ENCODE measurements around the gene TCOF1.

Gene TCOF1

GRCh38 chr5:150392680-150393079, 35.2 kb downstream of the TCOF1 start:
- DNase-seq (ENCODE audit: low read depth): no peak

- DNase-seq (ENCODE audit: low read depth): no peak
Measured at GRCh38 chr5:150393096-150393645, 35.7 kb downstream of the TCOF1 start.

- DNase-seq (ENCODE audit: low read depth): no peak
Measured at GRCh38 chr5:150394131-150394530, 36.6 kb downstream of the TCOF1 start.

GRCh38 chr5:150394912-150395687, 37.6 kb downstream of the TCOF1 start:
- no peak for DNase-seq (ENCODE audit: low read depth)

- DNase-seq (ENCODE audit: low read depth): no peak
Measured at GRCh38 chr5:150395688-150395975, 38.1 kb downstream of the TCOF1 start.

GRCh38 chr5:150396267-150396666, 38.8 kb downstream of the TCOF1 start:
- DNase-seq (ENCODE audit: low read depth): no peak

GRCh38 chr5:150397146-150397781, 39.8 kb downstream of the TCOF1 start:
- no peak for DNase-seq (ENCODE audit: low read depth)

DNA sequence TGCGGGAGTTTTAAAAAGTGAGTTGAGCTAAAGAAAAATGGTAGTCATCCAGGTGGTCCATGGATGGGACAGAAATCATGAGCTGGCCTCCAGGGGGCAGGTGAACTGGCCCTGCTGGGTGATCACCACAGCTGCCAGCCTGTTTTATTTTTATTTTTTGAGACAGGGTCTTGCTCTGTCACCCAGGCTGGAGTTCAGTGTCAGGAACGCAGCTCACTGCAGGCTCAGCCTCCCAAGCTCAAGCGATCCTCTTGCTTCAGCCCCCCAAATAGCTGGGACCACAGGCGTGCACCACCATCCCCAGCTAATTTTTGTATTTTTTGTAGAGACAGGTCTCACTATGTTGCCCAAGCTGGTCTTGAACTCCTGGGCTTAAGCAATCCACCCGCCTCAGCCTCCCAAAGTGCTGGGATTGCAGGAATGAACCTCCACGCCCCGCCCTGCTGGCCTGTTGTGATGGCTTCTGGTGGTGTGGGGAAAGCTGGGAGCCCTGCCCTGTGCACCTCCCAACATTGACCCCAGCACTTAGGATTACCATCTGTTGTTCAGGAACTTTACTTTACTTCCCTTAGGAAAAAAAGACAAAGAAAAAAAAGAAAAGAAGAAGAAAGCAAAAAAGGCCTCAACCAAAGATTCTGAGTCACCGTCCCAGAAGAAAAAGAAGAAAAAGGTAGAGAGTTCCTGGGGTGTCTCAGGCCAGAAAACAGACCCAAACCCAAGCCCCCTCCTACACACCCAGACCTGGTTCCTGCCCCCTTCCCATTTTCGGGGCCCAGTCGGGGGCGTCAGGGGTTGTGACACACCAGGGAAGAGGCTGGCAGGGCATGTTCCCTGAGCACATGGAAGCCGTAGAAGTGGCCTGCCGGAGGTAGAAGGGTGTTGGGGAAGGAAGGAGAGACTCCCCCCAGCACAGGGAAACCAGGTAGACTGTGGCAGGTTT, 40.6 kb downstream of the TCOF1 start:
- no peak for DNase-seq (ENCODE audit: low read depth)

- DNase-seq (ENCODE audit: low read depth): no peak
Measured at GRCh38 chr5:150398722-150399523, 41.4 kb downstream of the TCOF1 start.

- no peak for DNase-seq (ENCODE audit: low read depth)
Measured at GRCh38 chr5:150399524-150400211, 42.2 kb downstream of the TCOF1 start.

DNA sequence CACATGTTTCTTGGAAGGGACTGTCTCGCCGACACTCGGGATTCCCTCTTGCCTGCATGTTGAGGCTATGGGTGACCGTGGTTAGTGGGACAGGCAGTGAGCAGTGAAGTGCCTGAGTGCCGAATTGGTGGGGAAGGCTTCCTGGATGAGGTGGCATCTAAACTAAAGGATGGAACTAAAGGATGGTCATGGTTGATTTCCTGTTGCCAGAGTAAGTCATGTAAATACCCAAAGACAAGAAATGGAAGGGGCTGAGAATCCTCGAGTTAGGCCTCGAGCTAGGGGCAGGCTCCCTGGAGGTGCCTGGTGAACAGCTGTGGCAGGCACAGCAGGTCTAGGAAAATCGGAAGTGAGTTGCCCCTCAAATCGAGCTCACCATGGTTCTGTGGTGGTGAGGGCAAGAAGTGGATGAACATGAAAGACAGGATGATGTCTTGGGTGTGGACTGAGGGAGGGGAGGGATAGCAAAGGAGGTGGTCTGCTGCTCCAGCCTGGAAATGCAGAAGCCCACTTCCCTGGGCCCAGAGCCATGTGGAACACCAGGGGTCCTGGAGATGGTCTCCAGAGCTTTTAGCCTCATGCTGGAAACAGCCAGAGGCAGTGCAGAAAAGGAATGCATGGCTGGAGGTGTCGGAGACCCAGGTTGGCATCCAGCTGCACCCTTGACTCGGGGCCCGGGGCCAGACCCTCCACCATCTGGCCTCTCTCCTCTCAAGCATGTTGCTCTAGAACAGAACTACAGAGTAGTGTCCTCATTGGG, 43.0 kb downstream of the TCOF1 start:
- no peak for DNase-seq (ENCODE audit: low read depth)

DNA sequence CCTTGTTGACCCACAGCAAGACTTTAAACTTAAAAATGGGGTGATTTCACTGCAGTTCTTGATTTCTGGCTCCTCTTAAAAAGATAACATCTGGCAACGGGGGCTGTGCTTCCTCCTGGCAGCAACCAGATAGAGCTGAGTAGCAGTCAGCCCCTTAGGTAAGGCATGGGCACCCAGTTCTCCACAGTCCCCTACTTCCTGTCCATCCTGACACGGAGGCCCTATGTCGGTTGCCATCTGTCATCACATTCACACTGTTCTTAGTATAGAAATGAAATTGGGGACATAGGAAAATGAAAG, 43.5 kb downstream of the TCOF1 start:
- DNase-seq (ENCODE audit: low read depth): no peak

DNA sequence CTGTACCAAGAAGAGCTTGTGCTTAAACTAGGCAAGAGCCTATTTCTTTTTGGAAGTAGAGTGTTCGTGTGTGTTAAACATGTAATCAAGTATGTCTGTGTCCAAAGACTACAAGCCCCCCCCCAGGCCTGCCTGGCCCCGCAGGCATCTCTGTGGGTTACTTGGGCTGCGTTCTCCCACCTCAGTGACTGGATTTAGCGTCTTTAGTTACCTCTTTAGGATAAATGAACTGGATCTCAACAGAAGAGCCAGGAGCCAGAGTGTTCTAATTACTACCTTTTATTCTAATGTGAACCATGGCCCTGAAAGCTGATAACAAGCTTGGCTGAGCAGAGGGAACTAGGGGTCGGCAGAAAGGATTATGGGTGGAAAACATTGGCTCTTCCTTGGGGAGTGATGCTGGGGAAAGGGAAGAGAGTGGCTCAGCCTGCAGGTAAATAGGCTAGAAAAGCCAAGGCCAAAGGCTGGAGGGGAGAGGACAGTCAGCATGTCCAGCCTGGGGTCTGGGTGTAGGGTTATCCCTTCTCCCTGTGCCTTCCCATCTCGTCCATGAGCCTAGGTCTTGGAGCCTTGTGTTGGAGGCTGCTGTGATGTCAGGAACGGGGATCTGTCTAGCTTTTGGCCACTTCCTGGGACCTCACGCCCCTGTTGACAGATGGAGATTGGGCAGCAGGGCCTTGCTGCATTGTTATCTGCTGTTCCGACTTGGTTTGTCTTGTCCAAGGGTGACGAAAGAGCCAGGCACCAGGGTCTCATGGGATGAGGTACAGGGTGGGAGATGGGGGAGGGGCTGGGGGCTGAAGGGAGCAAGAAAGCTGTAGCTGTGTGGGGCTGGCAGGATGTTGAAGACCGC, 44.1 kb downstream of the TCOF1 start:
- no peak for DNase-seq (ENCODE audit: low read depth)

DNA sequence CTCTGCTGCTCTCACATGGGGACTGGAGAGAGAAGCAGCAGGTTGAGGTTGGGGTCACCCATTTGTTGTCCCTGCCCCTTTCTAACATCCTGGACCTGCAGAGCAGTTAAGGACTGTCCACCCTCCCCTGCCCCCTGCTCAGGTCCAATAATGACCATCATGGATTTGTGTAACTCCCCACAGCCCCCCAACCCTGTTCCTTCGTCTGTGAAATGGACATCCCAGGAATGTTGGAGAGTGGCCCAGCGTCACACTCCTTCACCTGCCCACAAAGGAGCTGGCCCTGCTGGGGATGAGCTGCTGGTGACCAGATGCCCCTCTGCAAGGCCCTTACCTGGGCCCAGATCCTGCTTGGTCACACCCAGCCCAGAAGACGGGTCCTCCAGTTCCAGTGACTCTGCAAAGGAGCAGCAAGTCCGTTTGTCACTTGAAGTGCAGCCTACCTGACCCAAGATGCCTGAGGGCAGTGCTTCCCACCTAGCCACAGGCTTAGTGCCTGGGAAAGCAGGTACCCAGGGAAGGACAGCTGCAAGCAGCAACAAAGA, 44.8 kb downstream of the TCOF1 start:
- DNase-seq (ENCODE audit: low read depth): no peak

DNA sequence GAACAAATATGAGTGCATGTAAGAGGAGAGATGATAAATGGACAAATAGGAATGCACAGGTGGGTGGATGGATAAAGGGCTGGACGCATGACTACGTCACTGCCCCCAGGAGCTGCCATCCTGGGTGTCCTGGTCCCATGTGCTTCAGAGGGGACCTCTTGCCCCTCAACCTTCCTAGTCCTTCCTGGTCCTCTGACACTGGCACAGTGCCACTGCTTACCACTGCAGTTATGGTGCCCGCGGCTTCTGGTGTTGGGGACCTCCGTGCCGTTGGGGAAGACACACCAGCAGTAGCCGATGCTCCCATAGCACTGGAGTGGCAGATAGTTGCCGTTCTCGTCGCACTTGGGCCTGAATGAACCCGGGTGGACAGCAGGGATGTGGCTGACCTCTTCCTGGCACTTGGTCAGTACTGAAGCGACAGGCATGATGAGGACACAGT, 45.4 kb downstream of the TCOF1 start:
- no peak for DNase-seq (ENCODE audit: low read depth)

DNA sequence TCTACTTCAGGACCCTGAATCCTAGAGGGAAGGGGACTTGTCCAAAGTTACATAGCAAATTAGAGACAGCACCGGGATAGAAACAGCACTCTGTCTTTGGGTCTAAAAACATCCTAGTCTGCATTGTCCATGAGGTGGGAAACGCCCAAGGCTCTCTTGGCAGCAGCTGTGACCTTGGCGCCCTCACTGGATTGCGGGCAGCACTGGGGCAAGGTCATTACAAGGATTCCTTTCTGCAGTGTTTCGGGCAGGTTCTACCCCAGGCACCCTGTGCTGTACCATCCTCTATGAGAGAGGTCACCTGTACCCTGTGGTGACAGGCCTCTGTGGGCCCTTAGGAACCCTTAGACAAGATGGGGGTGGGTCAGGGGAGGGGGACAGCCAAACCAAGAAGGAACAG, 46.6 kb downstream of the TCOF1 start:
- no peak for DNase-seq (ENCODE audit: low read depth)

DNA sequence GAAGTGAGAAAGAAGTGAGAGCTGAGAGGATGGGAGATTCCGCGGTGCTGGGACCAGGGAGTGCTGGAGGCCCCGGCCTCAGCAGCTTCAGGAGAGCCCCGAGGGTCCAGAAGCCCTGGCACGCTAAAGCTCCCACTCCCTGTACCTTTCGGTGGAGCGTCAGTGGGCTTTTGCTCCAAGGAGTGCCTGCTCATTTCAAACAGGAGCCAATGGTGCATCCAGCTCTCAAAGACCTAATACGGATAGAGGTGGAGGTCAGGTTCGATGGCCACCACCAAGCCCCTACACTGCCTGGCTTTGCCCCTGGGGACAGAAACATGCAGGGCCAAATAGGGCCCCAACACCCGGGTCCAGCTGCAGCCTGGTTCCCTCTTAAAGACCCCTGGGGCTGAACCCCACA, 47.0 kb downstream of the TCOF1 start:
- DNase-seq (ENCODE audit: low read depth): no peak

DNA sequence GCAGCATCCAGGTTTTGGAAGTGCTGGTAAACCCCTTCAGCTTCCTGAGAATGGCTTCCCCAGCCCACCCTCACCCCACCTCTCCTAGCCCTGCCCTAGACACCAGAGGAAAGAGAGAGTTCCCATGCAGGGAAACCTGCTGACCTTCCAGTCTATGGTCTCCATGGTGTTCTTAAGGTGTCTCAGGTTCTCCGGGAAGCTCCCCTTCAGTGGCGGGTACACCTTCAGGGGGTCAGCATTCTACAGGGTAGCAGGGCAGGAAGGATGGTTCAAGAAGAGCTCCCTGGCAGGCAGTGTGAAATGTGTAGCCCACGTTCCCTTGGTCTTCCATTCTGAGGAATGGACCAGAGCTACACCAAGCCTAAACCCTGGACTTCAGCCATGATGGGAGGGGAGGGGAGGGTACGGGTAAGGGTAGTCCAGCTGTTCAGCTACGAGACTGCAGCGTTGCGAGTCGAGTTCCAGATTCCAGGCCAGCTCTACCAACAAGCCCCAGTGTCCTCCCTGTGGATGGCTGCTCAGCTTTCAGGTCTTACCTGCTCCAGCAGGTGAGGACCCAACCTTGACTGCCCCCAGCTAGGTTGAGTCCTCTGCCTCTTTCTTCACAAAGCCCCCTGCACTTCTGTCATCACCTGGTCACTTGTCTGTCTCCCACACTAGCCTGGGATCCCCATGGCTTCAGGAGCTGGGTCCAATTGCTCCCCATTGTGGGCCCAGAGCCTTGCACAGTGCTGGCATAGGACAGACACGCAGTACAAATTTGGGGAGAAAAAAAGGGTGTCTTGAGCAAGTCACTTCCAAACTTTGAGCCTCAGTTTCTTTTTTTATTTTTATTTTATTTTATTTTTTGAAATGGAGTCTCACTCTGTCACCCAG, 47.7 kb downstream of the TCOF1 start:
- no peak for DNase-seq (ENCODE audit: low read depth)

Measured in fibroblast of the conjunctiva (primary cell).